ENCODE data around the gene APLNR.

The APLNR gene

DNA sequence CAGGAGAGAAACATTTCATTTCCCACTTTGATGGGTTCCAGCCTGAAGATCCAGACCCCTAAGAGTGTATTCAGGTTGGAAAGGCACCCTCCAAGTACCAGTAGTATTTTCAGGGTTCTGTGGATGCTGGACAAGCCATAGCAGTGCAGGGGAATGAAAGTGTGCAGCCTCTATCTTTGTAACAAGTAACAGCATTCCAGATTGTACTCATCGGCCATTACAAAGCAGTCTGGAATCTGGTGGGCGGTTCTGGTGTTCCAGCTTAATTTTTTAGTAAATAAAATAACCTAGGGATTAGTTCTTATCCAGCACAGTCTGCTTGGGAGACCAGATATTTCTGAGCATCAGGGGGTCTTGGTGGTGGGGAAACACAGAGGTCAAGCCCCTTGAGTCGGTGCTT is 22.6 kb downstream of the APLNR start:
- DNase-seq: peak; percentile 77

DNA sequence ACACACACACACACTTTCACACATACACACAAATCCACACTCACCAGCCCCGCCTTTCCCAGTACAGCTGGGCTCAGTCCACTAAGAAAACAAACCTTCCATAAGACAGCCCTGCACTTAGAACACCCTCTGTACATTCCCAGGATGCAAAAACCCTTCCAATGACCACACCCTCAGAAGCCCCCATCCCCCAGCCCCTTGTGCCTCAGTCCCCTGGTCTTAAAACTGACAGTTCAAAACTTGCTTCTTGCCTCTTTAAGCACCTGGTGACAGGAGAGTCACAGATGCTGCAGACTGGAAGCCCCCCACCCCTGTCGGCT is 23.0 kb downstream of the APLNR start:
- DNase-seq: no peak

DNA sequence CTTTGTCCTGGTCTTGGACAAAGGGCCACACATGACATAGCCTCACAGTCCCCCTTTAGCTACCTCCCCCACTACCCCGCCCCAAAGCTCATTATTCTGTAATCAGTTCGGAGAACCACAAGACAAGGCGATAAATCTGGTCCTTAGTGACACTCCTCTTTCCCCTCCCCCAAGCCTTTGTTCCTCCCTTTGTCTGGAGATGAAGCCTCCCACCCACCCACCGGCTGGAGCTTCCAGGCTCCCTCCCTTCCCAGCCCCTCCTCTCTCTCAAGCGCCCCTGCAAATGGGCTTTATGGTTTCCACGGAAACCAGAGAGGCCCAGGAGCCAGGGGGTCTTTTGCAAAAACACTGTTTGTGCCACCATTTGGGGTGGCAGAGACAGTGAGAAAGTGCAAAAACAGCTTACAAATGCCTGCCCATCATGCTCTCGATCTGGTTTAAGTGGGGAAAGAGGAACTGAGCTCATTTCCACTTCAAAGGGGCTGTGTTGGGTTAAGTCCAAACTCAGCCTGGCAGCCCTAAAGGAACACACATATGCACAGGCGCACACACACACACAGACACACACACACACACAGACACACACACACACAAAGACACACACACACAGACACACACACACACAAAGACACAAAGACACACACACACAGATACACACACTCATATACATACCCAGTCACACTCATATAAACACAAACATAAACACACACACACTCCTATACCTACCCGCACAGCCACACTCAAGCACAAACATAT is 23.5 kb downstream of the APLNR start:
- DNase-seq: no peak

DNA sequence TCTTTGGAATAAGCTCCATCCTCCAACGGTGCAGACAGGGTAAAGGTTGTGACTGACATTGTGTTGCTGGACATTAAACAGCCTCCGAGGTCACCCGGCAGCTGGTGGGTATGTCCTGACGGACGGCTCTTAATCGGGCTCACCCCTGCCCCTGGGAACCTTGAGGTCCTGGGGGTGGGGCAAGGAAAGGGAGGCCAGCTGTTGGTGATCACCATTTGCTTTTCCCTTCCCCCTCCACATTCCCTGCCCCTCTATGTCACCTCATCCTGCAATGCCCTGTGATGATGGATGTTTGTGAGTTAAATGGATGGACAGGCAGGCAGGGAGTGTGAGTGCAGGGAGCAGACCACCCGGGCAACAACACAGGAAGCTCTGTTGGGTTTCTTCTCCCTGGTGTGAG is 26.3 kb downstream of the APLNR start:
- DNase-seq: no peak

DNA sequence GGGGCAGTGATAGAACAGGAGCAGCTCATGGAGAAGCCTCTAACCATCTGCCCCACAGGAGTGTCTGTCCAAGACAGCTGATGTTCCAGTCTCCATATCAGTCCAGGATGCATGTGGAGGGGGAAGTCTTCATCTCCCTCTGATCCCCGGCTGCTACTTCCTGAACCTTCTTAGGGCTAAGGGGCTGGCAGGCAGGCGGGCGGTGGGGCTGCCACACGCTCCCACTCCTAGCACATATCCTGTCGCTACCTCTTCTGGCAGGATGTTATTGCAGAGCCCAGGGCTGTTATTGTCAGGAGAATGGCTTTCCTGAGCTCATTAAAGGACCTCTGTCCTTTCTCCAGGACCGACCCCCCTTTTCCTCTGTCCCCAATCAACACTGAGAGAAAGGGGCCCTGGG is 29.9 kb downstream of the APLNR start:
- no peak for DNase-seq

DNA sequence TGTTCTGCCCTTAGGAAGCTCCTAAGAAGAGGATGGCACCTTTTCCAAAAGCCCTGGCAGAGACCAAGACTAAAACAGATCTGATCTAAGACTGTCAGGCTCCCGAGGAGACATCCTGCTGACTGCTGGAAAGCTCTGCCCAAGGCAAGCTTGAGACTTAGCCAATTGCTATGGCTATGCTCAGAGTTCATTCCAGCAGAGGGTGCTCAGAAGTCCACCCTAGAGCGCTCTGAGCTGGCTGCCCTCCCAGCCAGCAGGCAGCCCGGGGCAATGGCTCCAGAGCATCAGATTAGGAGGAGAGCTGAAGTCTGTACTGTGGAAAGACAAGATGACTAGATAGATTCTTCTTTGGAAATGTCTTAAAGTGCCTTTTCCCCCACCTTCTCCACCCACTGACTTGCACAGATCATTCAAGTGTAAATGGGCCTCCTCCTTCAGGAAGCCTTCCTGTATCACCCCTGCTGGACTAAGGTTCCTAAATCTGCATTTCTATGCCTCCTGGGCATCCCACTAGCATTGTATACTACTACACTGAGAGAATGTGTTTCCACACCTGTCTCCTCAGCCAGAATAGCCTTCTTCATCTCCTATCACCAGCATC is 31.9 kb downstream of the APLNR start:
- peak; percentile 78 for DNase-seq

DNA sequence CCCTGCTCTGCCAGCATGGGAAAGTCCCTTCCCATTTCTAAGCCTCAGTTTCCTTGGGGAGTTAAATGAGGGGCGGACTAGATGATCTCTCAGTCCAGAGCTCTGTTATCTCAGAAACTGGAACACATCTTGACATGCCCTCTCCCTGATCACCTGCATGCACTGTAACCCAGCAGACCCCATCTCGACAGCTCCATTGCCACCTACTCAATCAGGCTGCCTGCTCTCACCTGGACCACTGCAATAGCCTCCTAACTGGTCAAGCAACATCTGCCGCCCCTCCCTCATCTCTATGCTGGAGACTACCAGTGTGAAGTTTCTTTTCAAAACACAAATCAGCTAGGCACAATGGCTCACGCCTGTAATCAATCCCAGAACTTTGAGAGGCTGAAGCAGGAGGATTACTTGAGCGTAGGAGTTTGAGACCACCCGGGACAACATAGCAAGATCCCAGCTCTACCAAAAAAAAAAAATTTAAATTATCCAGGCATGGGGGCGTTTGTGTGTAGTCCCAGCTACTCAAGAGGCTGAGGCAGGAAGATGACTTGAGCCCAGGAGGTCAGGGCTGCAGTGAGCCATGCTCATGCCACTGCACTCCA is 33.1 kb downstream of the APLNR start:
- DNase-seq: no peak

DNA sequence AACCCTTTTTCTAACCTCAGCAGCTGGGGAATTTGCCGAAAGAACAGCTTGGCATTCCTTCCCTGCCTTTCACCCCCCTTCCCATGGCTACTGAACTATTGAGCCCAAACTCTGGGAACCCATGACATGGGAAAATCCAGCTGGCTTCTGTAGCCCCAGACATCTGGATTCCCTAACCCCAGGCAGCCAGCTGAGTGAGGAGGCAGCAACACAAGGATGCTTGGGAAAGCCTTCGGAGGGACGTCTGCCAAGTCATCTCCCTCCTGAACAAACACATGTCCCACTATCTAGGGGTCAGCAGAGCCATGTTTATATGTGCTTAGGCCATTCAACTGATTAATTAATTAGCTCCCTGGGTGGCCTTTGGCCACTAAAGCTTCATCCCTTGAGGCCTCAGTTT is 33.7 kb downstream of the APLNR start:
- no peak for DNase-seq

DNA sequence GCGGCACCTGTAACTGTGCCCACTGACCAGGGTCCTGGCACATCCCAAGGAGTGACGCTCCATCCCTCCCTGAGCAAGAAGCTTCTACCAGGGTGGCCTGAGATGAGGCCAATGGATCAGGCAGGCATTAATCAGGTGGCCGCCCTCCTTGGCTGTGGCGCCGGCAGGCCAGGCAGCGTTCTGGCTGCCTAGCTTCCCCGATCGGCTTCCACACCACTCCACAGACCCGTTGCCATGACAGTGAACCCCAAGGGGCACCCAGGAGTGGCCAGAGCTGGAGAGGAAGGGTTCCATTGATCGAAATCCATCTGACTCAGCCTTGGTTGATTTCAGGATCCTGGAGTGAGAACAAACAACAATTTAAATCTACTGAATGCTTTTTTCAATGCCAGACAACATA is 34.8 kb downstream of the APLNR start:
- DNase-seq: no peak

DNA sequence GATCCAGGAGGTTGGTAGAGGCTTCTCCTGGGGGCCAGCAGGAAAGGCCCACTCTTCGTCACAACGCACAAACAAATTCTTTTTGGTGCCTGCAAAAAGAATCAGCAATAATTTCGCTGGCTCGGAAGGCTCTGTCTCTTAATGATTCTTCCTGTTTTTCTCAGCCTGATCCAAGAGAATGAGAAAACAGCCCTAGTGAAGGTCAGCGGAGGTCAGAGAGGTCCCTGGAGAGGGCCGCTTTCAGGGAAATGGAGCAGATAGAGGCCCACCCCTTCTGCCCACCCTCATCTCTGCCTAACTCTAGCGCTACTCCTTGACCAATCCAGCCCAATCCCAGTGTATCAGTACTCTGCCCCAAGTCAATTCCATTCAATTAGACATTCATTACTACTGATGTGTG is 36.1 kb downstream of the APLNR start:
- DNase-seq: no peak

DNA sequence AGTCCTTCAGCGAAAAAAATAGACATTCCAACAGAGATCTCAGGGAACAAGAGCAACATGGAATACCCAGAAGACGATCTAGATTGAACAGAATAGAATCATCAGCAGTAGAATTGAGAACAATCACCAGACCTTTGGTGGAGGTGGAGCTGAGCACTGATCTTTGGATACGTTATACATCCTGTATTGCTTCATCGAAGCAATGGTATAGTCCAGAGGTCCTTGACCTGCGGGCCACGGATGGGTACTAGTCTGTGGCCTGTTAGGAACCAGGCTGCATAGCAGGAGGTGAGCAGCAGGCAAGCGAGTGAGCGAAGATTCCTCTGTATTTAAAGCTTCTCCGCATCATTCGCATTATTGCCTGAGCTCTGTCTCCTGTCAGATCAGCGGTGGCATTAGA is 37.7 kb downstream of the APLNR start:
- DNase-seq: no peak

DNA sequence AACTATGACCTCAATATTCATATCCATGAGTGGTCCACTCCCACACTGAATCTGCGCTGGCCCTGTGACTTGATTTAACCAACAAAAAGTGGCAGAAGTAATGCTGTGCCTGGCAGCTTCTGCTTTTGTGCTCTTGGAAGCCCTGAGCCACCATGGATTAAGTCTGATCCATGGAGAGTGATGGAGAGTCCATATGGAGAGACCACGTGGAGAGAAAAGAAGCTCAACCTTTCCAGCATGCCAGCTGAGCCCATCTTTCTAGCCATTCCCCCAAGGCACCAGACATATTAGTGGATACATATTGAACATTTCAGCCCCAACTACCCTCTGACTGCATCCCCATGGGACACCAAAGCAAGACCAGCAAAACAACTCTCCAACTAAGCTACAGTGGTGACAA is 39.3 kb downstream of the APLNR start:
- DNase-seq: no peak

DNA sequence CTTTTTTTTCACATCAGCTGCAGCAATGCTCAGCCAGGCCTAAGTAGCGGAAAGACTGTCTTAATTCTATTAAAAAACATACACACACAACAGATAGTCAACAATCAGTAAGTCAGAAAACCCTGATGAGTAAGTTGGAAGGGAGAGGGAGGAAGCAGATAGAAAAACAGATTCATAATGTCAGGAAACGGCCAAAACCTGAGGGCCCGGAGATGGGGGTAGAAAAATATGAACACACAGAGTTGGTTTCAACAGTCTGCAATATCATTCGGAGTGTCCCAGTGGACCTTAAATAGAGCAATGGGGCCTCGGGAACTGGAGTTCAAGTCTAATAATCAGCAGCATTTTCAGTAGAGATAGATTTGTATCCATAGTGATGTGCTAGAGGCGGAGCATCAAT is 40.5 kb downstream of the APLNR start:
- DNase-seq: no peak

DNA sequence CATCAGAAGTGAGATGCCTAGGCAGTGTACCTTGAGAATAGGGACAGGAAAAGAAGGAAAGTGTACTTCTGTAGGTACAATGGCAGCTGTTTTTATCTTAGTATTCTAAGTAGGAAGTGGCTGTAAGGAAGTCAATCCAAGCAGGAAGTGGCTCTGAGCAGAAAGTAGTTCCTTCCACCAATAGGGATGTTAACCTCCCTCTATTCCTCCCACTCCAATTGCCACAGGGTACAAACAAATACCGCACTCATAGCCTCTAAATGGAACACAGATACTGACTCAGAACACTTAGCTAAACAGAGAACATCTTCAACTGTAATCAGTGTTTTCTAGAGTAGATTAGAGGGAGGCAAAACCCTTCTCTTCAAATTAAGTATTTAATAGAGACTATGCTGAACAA is 44.7 kb downstream of the APLNR start:
- no peak for DNase-seq

DNA sequence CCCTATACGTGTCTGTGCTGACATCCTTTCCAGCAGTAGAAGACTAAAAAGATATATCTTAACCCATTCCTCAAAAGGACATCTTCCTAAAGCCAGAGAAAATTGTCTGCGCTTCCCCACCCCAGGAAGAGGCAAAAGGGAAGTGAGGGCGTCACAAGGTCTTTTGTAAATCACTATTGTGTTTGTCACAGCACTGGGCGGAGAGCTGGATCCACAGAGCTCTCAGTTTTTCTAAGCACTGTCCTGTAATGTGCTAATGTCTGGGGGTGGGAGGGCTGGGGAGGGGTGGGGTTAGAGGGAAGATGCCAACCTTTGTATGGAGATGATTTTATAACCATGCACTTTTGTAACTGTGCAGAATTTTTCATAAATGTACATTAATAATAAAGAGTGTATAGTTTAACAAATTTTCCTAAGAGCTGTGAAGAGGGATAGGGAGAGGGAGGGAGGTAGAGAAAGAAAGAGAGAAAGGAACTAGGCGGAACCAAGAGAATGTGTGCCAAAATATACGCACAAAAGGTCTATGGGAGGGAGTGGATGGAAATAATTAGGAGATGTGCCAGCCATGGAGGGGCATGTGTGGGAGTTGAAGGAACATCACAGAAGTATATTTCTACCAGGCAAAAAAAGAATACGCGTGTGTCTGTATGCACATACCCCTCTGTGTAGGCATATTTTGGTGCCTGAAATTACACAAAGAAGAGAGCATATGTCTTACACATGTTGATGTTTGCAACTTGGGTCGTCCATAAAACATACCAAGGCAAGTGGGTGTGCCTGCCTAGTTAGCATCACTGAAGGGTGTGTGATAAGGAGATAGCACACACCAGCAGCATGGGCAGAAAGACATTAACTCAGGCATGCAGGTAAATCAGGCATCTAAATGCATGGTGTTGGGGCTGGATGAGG is 45.5 kb downstream of the APLNR start:
- DNase-seq: no peak

DNA sequence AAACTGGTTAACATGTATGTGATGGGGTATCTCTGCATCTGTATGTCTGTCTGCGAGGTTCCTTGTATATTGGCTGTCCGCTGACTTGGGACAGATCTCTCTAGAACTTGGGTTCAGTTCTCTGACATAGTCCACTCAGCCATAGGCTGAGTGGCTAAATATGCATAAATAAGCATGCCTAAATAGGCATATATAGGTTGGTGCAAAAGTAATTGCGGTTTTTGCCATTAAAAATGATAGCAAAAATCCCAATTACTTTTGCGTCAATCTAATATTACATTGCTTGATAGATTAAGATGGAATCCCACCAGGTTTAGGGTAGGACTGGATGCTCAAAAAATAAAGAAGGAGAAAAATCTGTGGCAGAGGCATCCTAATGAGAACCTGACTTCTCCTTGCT is 46.5 kb downstream of the APLNR start:
- DNase-seq: no peak

Data from NCI-H226 (cell line).